GM11168 (cell line): ENCODE data around the gene ITPKB.

ENCODE experiments used
- in situ Hi-C: fragments of 300-500 bp; cut with MboI; formaldehyde crosslinking; loops from one replicate; pipeline ENCODE4 v1.12.0; 2022; ENCODE audit warnings: low sequenced_read_pairs; ENCODE audit not compliant: unreplicated experiment

The ITPKB gene

GRCh38 chr1:226709953-226710352 lies 29.1 kb downstream of the ITPKB start:
- in situ Hi-C loops, result no loop called here

- in situ Hi-C loops, result no loop called here
Measured at GRCh38 chr1:226708967-226709396, 30.1 kb downstream of the ITPKB start.

GRCh38 chr1:226708342-226708780 lies 30.7 kb downstream of the ITPKB start:
- in situ Hi-C loops, result no loop called here

GRCh38 chr1:226706684-226707083 lies 32.4 kb downstream of the ITPKB start:
- in situ Hi-C loops, result no loop called here

DNA sequence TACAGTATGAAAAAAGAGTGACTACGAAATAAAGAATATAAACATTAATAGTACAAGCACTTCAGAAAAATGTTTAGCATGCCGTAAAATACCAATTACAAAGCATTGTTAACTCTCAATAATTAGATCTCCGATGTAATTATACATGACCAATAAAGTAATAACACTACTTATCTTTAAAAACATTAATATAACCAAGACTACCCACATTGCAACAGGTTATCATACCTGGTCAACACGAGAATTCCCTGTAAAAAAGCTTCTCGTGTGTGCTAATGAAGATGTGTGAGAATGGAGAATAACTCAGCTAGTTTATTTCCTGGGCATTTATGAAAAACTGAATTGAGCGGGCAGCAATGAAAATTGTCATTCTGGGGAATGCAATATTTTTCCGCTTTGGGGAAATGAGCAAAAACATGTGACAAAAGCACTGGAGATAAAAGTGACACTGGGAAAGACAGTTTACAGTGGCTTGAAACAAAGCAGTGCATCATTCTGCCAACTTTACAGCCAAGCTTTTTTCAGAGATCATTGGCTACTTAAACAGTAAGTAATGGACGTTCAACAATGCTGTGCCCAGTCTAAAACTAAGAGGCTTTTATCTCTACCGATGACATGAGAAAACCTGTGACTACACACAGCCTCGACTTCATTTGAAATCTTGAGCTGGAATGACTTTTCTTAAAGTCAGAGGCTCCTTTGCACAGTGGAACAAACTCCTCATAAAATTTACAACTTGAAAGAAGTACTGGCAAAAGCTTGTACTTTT lies 34.7 kb downstream of the ITPKB start:
- in situ Hi-C loops, result no loop called here

DNA sequence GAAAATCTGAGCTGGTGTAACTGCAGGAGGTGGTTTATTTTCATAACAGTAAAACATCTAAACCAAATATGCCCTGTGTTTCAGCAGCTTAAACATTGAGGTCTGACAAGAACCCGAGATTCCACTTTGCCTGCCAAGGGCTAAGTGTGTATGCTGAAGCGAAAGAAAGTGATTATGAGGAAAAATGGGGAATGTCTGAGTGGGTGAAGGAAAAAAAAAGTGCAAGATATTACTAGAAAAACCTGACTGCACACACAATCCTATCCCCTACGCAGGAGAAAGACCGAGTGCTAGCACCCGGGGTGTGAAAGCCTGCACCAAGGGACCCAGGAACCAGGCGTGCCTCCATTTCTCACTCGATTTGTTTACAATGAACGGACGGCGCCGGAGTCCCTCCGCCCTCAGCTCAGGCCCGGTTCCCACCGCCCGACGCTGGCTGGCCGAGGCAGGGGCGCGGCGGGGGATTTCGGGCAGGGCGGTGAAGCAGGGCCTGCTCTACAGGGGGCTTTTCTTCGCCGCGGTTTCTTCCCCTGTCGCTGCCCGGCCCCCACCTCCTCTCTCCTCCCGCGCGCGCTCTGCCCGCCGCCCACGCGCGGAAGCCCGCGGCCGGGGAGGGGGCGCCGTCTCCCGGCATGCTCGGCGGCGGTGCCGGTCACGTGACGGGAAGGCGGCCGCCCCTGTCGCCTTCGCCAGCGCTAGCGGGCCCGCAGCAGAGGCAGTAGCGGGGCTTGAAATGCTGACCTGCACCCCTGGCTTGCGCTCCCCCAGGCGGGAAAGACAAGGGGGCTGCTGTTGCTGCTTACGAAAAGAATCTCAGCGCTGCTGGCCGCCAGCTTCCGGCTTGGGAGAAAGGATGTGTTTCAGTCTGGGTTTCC lies 35.9 kb downstream of the ITPKB start:
- in situ Hi-C loops, result no loop called here

DNA sequence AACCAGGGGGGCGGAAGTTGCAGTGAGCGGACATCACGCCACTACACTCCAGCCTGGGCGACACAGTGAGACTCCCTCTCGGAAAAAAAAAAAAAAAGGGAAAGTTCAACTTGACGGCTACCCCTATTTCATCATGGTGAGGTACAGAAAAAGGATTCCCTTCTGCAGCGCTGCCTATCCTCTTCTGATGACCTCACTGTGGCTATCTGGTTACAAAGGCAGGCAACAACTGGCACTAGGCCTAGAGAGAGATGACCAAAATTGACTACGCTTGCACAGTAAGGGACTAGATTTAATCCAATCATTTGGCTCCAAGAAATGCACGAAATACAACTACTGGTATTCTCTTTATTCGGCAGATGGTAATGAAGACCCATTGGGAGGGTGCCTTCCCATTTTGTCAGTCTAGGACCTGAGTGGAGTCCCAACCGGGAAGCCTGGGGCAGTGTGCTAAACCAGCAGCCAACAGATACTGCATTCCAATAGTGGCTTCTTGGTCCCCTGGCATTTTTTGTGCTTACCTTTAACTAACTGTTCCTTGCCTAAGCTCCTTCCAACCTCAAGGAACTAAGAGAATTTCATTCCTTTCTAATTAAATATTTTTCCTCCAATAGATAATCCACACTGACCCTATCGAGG lies 36.6 kb downstream of the ITPKB start:
- in situ Hi-C loops, result no loop called here

DNA sequence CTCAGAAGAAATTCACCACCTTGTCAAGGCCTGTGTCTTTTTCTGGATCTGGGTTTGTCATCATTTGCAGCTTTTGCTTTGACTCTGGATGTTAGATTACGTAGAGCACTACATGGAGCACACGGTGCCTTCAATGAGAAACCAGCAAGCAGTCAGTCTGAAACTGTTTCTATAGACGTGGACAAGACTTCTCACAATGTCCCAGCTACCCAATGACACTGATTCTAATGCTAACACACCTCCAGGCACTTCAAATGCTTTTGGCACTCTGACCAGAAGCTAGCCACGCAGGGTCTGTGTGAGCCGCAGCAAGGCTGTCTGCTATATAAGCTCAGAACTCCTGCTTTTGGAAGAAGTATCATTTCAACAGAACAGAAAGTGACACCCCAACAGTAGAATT lies 38.2 kb downstream of the ITPKB start:
- in situ Hi-C loops, result no loop called here

DNA sequence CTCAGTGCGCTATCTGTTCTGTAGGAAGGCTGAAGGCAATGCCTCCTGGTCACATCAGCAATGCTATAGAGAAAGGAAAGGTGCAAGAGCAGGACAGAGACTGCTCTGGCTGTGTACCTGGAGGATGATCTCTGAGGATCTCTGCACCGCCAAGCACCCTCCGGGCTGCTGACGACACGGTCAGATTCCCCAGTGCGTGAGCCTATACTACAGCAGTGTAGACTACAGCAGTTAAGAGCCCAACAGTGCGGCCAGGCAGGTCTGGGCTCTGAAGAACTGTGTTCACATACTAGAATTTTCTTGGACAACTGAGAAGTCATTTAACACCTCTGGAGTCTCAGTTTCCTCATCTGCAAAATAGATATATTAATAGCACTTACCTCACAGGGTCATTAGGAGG lies 39.9 kb downstream of the ITPKB start:
- in situ Hi-C loops, result no loop called here

- in situ Hi-C loops, result no loop called here
Measured at GRCh38 chr1:226698659-226699058, 40.4 kb downstream of the ITPKB start.

GRCh38 chr1:226697929-226698544 lies 41.0 kb downstream of the ITPKB start:
- in situ Hi-C loops, result no loop called here

DNA sequence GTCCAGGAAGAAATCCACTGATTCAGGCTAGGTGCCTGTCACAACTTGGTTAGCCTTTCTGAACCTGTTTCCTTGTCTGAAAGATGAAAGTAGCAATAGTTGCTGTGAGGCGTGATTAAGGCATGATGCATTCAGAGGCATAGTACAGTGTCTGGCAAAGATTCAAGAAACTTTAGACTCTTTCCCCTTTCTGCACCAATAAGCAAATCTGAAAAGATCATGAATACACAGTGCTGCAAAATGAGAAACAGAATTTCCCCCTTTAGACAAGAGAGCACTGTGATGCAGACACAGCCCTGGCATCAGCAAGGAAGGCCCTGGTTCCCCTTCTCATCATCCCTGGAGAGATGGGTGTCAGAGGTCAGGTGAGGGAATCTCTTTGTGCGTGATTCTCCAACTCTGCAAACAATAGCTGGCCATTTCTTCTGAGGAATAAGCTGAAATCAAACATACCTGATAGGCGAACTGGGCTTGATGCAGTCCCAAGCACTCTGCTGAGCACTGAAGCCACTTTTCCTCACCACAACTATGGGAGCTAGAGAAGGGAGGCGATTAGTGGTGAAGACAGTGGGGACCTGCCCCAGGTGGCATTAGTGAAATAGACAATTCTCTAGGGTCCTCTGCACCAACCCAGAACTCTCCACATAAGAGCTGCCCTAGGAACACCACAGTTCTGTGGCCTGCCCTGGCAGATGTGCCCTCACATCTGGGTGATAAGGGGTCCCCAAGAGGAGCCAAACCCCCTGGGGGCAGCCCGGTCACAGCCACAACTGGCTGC lies 41.7 kb downstream of the ITPKB start:
- in situ Hi-C loops, result no loop called here

GRCh38 chr1:226696547-226696946 lies 42.5 kb downstream of the ITPKB start:
- in situ Hi-C loops, result no loop called here

- in situ Hi-C loops, result no loop called here
Measured at GRCh38 chr1:226695335-226695900, 43.7 kb downstream of the ITPKB start.

- in situ Hi-C loops, result no loop called here
Measured at GRCh38 chr1:226692823-226693222, 46.3 kb downstream of the ITPKB start.

DNA sequence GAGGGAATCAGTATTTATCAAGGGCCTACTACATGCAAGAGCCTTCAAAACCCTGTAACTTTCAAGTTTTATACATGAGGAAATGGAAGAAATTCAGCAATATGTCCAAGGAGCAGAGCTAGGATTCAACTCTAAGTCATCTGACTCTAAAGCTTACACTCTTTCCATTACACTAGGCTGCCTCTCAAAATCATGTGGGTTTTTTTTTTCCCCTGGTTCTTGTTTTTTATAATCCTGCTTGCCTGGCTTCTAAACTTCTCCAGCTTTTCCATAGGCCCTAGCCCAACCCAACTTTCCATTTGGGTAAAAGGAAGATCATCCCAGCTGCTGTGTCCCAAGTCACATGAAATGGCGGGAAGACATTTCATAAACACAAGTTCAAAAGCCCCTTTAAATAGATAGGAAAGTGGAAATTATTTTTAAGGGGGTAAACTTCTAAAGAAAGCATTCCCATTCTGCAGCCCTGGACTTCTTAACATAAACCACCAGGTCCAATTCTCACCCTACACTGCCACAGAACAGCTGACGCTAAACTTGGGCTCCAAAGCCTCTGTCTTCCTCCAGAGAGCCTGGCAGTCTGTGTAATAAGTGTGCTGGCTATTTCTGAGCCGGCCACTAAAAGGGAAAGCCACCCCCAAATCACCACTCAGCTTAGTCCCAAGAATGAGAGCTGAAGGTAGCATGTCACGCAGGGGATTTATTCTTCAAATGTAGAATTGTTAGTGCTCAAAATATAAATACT lies 46.9 kb downstream of the ITPKB start:
- in situ Hi-C loops, result no loop called here

DNA sequence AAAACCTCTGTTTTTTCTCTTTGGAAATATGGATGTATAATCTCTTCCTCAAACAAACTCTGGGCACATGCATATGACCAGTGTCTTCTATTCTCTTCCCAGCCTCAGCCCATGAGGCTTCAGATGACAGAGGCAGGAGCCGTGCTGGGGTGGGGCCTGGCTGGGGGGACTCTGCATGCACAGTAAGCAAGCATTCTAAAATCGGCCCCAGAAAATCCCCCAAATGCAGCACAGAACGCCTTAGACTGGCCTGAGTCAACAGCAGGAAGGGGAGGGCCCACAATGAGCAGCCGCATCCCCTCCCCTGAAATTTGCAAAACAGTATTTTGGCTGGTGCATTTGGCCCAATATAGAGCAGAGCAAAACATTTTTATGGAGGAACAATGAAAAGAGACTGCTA lies 47.8 kb downstream of the ITPKB start:
- in situ Hi-C loops, result no loop called here

- in situ Hi-C loops, result no loop called here
Measured at GRCh38 chr1:226690460-226690982, 48.6 kb downstream of the ITPKB start.

DNA sequence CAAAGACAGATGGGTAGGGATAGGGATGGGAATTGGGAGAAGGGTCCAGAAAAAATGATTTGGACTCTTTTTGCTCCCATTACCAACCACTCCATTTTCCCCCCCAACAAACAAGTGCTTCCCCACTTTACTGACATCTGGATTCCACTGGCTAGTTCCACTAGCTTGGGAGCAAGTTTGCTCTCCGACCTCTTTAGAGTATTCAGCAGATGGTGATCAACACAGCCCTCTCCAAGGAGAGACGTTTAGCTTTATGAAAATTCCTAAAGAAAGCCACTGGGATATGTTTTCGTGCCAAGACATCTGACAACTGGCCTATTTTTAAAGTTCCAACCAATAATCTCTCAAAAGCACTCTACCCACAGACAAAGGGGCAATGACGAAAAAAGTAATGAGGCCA lies 50.3 kb downstream of the ITPKB start:
- in situ Hi-C loops, result no loop called here
